Thyroid gland (tissue), 4 donors: Measurements from ENCODE around the gene KIAA1614.

ENCODE experiments used
- CTCF ChIP-seq, 6 experiments: fragments of 200-600 bp in 3 of 6; fragments of 450-650 bp in 3 of 6; sonication (generic) in 3 of 6; IDR thresholded peaks; one replicate each; pipeline ENCODE4 v1.5.1; 2016 to 2019; ENCODE audit warnings: antibody characterized with exemption in 6 of 6, mild to moderate bottlenecking in 2 of 6, inconsistent platforms in 1 of 6, moderate library complexity in 1 of 6
- POLR2A ChIP-seq, 2 donors: fragments of 450-650 bp; IDR thresholded peaks; one replicate each; pipeline ENCODE4 v1.6.1; 2017; ENCODE audit warnings: antibody characterized with exemption in 2 of 2, mild to moderate bottlenecking in 2 of 2, moderate library complexity in 1 of 2

- TF ChIP-seq CTCF (IDR thresholded peaks at IDR 0.05) (no peak), POLR2A (IDR thresholded peaks at IDR 0.05) (no peak)
Observed at GRCh38 chr1:180893614-180894013, 19.1 kb upstream of the KIAA1614 start.
